ENCODE data around the gene SHISA8. TPM values are rescaled to one million over a fixed set of nuclear protein-coding genes. Genes with fewer than 3 reads are reported as not detected.

SHISA8 gene
- total RNA-seq, 1 donor from 2014 or later, result not detected

DNA sequence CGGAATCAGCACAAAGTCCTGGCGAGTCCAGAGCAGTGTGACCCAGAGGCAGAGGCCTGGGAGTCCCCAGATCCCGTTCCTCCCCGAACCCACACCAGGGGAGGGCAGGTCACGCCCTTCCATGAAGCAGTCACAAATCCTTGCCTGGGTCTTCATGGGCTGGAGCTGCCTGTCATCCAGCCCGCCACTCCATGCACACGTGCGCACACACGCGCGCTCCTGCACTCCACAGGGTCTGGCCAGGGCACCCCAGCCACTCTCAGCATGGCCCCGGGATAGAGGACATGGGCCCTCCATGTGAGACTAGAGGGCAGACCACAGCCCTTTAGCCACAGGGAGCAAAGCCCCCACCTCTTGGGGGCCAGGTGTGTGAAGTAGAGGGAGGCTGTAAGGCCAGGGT lies 17.5 kb upstream of the SHISA8 start:
- no peak overlapping the region for H3K27ac ChIP-seq
- no peaks in the 10 kb centered on the region for H3K9me3 ChIP-seq
- H3K4me3 ChIP-seq, result no peak overlapping the region
- no peaks in the 10 kb centered on the region for H3K27me3 ChIP-seq
- H3K36me3 ChIP-seq, result no peaks in the 10 kb centered on the region
- intact Hi-C loops (cut with DNase I), result no loop called here
- H3K4me1 ChIP-seq, result no peaks in the 10 kb centered on the region
- no peak for DNase-seq (ENCODE audit: extremely low spot score in 2 of 2)
- TF ChIP-seq POLR2A (IDR thresholded peaks at IDR 0.05) (no peak), POLR2AphosphoS5 (IDR thresholded peaks at IDR 0.05; ENCODE audit: insufficient read depth in 1 of 2, low read depth in 1 of 2) (no peak)
- TF ChIP-seq, protein P1, sequence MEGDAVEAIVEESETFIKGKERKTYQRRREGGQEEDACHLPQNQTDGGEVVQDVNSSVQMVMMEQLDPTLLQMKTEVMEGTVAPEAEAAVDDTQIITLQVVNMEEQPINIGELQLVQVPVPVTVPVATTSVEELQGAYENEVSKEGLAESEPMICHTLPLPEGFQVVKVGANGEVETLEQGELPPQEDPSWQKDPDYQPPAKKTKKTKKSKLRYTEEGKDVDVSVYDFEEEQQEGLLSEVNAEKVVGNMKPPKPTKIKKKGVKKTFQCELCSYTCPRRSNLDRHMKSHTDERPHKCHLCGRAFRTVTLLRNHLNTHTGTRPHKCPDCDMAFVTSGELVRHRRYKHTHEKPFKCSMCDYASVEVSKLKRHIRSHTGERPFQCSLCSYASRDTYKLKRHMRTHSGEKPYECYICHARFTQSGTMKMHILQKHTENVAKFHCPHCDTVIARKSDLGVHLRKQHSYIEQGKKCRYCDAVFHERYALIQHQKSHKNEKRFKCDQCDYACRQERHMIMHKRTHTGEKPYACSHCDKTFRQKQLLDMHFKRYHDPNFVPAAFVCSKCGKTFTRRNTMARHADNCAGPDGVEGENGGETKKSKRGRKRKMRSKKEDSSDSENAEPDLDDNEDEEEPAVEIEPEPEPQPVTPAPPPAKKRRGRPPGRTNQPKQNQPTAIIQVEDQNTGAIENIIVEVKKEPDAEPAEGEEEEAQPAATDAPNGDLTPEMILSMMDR (IDR thresholded peaks at IDR 0.05), result no peak

DNA sequence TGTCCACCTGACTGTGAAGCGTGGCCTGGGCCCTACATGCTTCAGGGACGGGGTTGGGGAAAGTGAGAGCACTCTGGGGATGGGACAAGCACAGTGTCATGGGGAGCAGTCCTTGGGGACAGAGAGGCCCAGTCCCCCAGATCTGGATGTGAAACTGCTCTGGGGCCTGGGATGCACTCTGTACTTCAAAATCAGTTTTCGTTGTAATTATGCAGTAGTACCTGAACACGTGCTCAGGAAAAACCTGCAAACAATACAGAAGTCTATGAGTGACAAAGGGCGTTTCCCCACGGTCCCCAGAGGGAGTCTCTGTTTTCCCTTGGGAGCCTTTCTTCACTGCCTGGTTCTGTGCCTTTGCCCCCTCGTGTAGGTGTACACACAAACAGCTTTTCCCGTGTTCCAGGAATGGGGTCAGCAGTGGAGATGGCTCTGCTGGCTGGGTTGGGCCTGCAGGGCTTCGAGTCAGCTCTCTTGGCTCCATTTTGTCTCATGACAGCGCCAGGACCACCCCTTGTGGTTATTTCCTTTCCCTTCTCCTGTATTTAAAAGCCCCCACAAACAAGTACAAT lies 16.9 kb upstream of the SHISA8 start:
- Histone ChIP-seq H3K4me3 (no peak overlapping the region), H3K9me3 (no peaks in the 10 kb centered on the region), H3K27ac (no peak overlapping the region), H3K36me3 (no peaks in the 10 kb centered on the region), H3K27me3 (no peaks in the 10 kb centered on the region), H3K4me1 (peaks cover 1% of the 10 kb centered on the region)
- DNase-seq (ENCODE audit: extremely low spot score in 2 of 2), result no peak
- TF ChIP-seq, protein P1 (IDR thresholded peaks at IDR 0.05), result no peak
- TF ChIP-seq POLR2AphosphoS5 (IDR thresholded peaks at IDR 0.05; ENCODE audit: insufficient read depth in 1 of 2, low read depth in 1 of 2) (no peak), POLR2A (IDR thresholded peaks at IDR 0.05) (no peak)
- intact Hi-C loops (cut with DNase I), result no loop called here

DNA sequence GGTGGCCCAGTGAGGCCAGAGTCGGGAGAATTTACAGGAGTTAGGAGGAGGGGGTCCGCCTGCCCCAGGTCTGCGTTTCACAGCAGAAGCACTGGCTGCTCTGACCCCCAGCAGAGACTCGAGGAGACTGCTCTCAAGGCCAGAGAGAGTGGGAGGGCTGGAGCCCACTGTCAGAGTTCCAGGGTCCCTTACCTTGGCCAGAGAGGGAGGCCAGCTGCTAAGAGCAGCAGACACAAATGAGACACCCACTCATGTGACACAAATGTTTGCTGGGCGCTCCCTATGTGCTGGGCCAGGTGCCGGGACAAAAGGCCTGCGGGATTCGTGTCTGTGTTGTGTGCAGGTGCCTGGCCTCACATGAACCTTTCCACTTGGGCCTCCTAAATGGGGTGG lies 14.5 kb upstream of the SHISA8 start:
- no peak for DNase-seq (ENCODE audit: extremely low spot score in 2 of 2)
- TF ChIP-seq POLR2A (IDR thresholded peaks at IDR 0.05) (no peak), POLR2AphosphoS5 (IDR thresholded peaks at IDR 0.05; ENCODE audit: insufficient read depth in 1 of 2, low read depth in 1 of 2) (no peak)
- TF ChIP-seq, protein P1 (IDR thresholded peaks at IDR 0.05), result no peak
- Histone ChIP-seq H3K4me3 (no peak overlapping the region), H3K9me3 (no peaks in the 10 kb centered on the region), H3K27me3 (no peaks in the 10 kb centered on the region), H3K4me1 (peaks cover 13% of the 10 kb centered on the region), H3K36me3 (no peaks in the 10 kb centered on the region), H3K27ac (no peak overlapping the region)
- intact Hi-C loops (cut with DNase I), result no loop called here

DNA sequence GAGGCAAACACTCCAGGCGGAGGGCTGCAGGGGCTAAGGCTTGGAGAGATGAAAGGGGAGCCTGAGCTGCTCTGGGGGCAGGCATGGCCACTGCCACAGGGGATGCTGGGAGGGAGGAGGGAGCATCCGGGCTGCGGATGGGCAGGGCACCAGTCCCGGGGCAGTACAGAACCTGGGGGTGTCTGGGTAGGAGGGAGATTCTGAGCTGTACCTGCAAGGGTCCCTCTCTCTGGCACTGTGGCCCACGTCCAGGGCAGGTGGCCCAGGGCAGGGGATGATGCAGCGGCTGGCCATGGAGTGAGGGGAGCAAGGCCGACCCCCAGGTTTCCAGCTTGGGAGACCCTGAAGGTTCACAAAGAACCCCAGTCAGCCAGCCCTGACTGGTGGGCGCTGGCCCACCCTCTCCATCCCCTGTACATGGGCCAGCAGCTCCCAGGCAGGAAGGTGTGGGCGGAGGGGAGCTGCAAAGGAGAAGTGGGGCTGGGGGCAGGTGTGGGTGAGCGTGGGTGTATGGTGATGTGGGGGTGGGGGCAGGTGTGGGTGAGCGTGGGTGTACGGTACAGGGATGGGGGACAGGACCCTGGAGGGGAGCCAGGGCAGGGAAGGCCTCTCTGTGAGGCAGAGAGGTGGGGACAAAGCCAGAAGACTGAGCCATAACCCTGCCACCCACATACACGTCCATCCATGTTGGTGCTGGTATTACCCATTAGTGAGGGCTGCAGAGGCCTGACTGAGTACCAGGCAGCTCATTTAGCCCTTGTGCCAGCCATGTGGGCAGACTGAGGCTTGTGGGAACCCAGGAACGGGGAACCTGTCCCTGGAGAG lies 13.9 kb upstream of the SHISA8 start:
- intact Hi-C loops (cut with DNase I), result no loop called here
- H3K4me3 ChIP-seq, result no peak overlapping the region
- TF ChIP-seq POLR2A (IDR thresholded peaks at IDR 0.05), result no peak
- TF ChIP-seq POLR2AphosphoS5 (IDR thresholded peaks at IDR 0.05; ENCODE audit: insufficient read depth in 1 of 2, low read depth in 1 of 2), result no peak
- TF ChIP-seq, protein P1 (IDR thresholded peaks at IDR 0.05), result no peak

DNA sequence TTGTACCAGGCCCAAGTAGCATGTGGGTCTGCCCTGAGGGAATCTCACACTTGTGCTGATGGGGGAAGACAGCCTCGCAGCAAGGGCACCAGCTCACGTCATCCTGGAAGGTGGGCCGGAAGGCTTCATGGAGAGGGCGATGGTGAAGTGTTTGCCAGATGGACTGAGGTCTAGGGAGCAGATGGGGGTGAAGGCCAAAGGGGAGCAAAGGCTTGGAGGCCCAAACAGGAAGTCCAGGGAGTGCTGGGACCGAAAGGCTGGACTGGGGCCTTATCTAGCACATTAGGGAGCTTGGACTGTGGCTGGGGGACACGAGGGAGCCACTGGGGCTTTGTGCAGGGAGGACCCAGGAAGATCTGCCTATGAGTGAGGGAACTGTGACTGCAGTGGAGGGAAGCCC lies 12.9 kb upstream of the SHISA8 start:
- Histone ChIP-seq H3K4me1 (peaks cover 13% of the 10 kb centered on the region), H3K27me3 (no peaks in the 10 kb centered on the region), H3K9me3 (no peaks in the 10 kb centered on the region), H3K36me3 (no peaks in the 10 kb centered on the region), H3K27ac (no peak overlapping the region), H3K4me3 (no peak overlapping the region)
- intact Hi-C loops (cut with DNase I), result no loop called here
- no peak for DNase-seq (ENCODE audit: extremely low spot score in 2 of 2)
- TF ChIP-seq, protein P1 (IDR thresholded peaks at IDR 0.05), result no peak
- no peak for TF ChIP-seq POLR2AphosphoS5 (IDR thresholded peaks at IDR 0.05; ENCODE audit: insufficient read depth in 1 of 2, low read depth in 1 of 2)
- no peak for TF ChIP-seq POLR2A (IDR thresholded peaks at IDR 0.05)

More for the DNA sequence above, 13.9 kb upstream of the SHISA8 start:
- Histone ChIP-seq H3K4me1 (peaks cover 13% of the 10 kb centered on the region), H3K27me3 (no peaks in the 10 kb centered on the region), H3K27ac (no peak overlapping the region), H3K36me3 (no peaks in the 10 kb centered on the region), H3K9me3 (no peaks in the 10 kb centered on the region)
- no peak for DNase-seq (ENCODE audit: extremely low spot score in 2 of 2)

All from vagina (tissue), 2 donors.